ENCODE measurements around the gene THADA. TPM values are rescaled to one million over a fixed set of nuclear protein-coding genes. Genes with fewer than 3 reads are reported as not detected.
A peak's percentile ranks its signal among the peaks of the same experiment; 100 is the strongest.
"Not testable (repeated sequence)": the region's sequence is repeated elsewhere in the genome, so short reads cannot be mapped to it uniquely, and the experiment has no call there.

The THADA gene
- total and polyA plus RNA-seq, 2 donors = 11.8 to 20.6 TPM

GRCh38 chr2:43452318-43452731 lies 143.5 kb downstream of the THADA start:
- 97% methylated on average over 1 of the region's 1 CpG for WGBS

GRCh38 chr2:43450617-43451016 lies 145.2 kb downstream of the THADA start:
- DNase-seq (ENCODE audit: low read depth in 6 of 9, low spot score in 9 of 9) = no peak
- no peak overlapping the region for H3K4me3 ChIP-seq (ENCODE audit: low read length in 2 of 2)
- no peaks in the 10 kb centered on the region for H3K4me1 ChIP-seq (ENCODE audit: control insufficient read depth in 2 of 2, insufficient read depth in 2 of 2, low read length in 2 of 2)
- H3K27ac ChIP-seq (ENCODE audit: low read depth in 1 of 2, low read length in 1 of 2) = no peak overlapping the region
- no peaks in the 10 kb centered on the region for H3K27me3 ChIP-seq (ENCODE audit: control insufficient read depth in 2 of 2, insufficient read depth in 1 of 2, low read length in 1 of 2)
- H3K36me3 ChIP-seq (ENCODE audit: control insufficient read depth in 2 of 2, insufficient read depth in 2 of 2, low read length in 1 of 2) = peaks cover 4 to 7% of the 10 kb centered on the region in 2 donors
- H3K9me3 ChIP-seq (ENCODE audit: control insufficient read depth in 2 of 2, insufficient read depth in 1 of 2, low read length in 1 of 2) = no peaks in the 10 kb centered on the region
- WGBS = 100% methylated on average over 1 of the region's 1 CpG

More at GRCh38 chr2:43452318-43452731, 143.5 kb downstream of the THADA start:
- no peaks in the 10 kb centered on the region for H3K27me3 ChIP-seq (ENCODE audit: control insufficient read depth in 2 of 2, insufficient read depth in 1 of 2, low read length in 1 of 2)
- H3K27ac ChIP-seq (ENCODE audit: low read depth in 1 of 2, low read length in 1 of 2) = no peak overlapping the region
- H3K4me3 ChIP-seq (ENCODE audit: low read length in 2 of 2) = no peak overlapping the region
- H3K9me3 ChIP-seq (ENCODE audit: control insufficient read depth in 2 of 2, insufficient read depth in 1 of 2, low read length in 1 of 2) = no peaks in the 10 kb centered on the region
- H3K36me3 ChIP-seq (ENCODE audit: control insufficient read depth in 2 of 2, insufficient read depth in 2 of 2, low read length in 1 of 2) = no peaks in the 10 kb centered on the region
- H3K4me1 ChIP-seq (ENCODE audit: control insufficient read depth in 2 of 2, insufficient read depth in 2 of 2, low read length in 2 of 2) = no peaks in the 10 kb centered on the region
- DNase-seq (ENCODE audit: low read depth in 6 of 9, low spot score in 9 of 9) = no peak

GRCh38 chr2:43448822-43449110 lies 147.1 kb downstream of the THADA start:
- H3K9me3 ChIP-seq (ENCODE audit: control insufficient read depth in 2 of 2, insufficient read depth in 1 of 2, low read length in 1 of 2) = no peaks in the 10 kb centered on the region
- no peak overlapping the region for H3K27ac ChIP-seq (ENCODE audit: low read depth in 1 of 2, low read length in 1 of 2)
- no peak overlapping the region for H3K4me3 ChIP-seq (ENCODE audit: low read length in 2 of 2)
- H3K4me1 ChIP-seq (ENCODE audit: control insufficient read depth in 2 of 2, insufficient read depth in 2 of 2, low read length in 2 of 2) = peaks cover 0 to 7% of the 10 kb centered on the region in 2 donors
- peaks cover 7 to 8% of the 10 kb centered on the region in 2 donors for H3K36me3 ChIP-seq (ENCODE audit: control insufficient read depth in 2 of 2, insufficient read depth in 2 of 2, low read length in 1 of 2)
- DNase-seq (ENCODE audit: low read depth in 6 of 9, low spot score in 9 of 9) = no peak
- no peaks in the 10 kb centered on the region for H3K27me3 ChIP-seq (ENCODE audit: control insufficient read depth in 2 of 2, insufficient read depth in 1 of 2, low read length in 1 of 2)
- 96% methylated on average over 1 of the region's 1 CpG for WGBS

GRCh38 chr2:43448011-43448821 lies 147.6 kb downstream of the THADA start:
- Histone ChIP-seq H3K36me3 (ENCODE audit: control insufficient read depth in 2 of 2, insufficient read depth in 2 of 2, low read length in 1 of 2) (peaks cover 7 to 10% of the 10 kb centered on the region in 2 donors), H3K4me1 (ENCODE audit: control insufficient read depth in 2 of 2, insufficient read depth in 2 of 2, low read length in 2 of 2) (peaks cover 0 to 7% of the 10 kb centered on the region in 2 donors), H3K27ac (ENCODE audit: low read depth in 1 of 2, low read length in 1 of 2) (no peak overlapping the region), H3K27me3 (ENCODE audit: control insufficient read depth in 2 of 2, insufficient read depth in 1 of 2, low read length in 1 of 2) (no peaks in the 10 kb centered on the region), H3K4me3 (ENCODE audit: low read length in 2 of 2) (no peak overlapping the region), H3K9me3 (ENCODE audit: control insufficient read depth in 2 of 2, insufficient read depth in 1 of 2, low read length in 1 of 2) (no peaks in the 10 kb centered on the region)
- 96% methylated on average over 5 of the region's 5 CpGs for WGBS
- DNase-seq (ENCODE audit: low read depth in 6 of 9, low spot score in 9 of 9) = no peak

GRCh38 chr2:43446755-43447154 lies 149.1 kb downstream of the THADA start:
- not testable (repeated sequence) for H3K27me3 ChIP-seq (ENCODE audit: control insufficient read depth in 2 of 2, insufficient read depth in 1 of 2, low read length in 1 of 2); H3K36me3 ChIP-seq (ENCODE audit: control insufficient read depth in 2 of 2, insufficient read depth in 2 of 2, low read length in 1 of 2); H3K4me3 ChIP-seq (ENCODE audit: low read length in 2 of 2); DNase-seq (ENCODE audit: low read depth in 6 of 9, low spot score in 9 of 9); H3K27ac ChIP-seq (ENCODE audit: low read depth in 1 of 2, low read length in 1 of 2); H3K9me3 ChIP-seq (ENCODE audit: control insufficient read depth in 2 of 2, insufficient read depth in 1 of 2, low read length in 1 of 2); H3K4me1 ChIP-seq (ENCODE audit: control insufficient read depth in 2 of 2, insufficient read depth in 2 of 2, low read length in 2 of 2)
- WGBS = 98% methylated on average over 4 of the region's 4 CpGs

- H3K9me3 ChIP-seq (ENCODE audit: control insufficient read depth in 2 of 2, insufficient read depth in 1 of 2, low read length in 1 of 2) = no peaks in the 10 kb centered on the region
- H3K27me3 ChIP-seq (ENCODE audit: control insufficient read depth in 2 of 2, insufficient read depth in 1 of 2, low read length in 1 of 2) = no peaks in the 10 kb centered on the region
- peaks cover 0 to 7% of the 10 kb centered on the region in 2 donors for H3K4me1 ChIP-seq (ENCODE audit: control insufficient read depth in 2 of 2, insufficient read depth in 2 of 2, low read length in 2 of 2)
- peaks cover 7 to 10% of the 10 kb centered on the region in 2 donors for H3K36me3 ChIP-seq (ENCODE audit: control insufficient read depth in 2 of 2, insufficient read depth in 2 of 2, low read length in 1 of 2)
- no peak overlapping the region for H3K27ac ChIP-seq (ENCODE audit: low read depth in 1 of 2, low read length in 1 of 2)
- no peak overlapping the region for H3K4me3 ChIP-seq (ENCODE audit: low read length in 2 of 2)
- no peak for DNase-seq (ENCODE audit: low read depth in 6 of 9, low spot score in 9 of 9)
- 98% methylated on average over 2 of the region's 2 CpGs for WGBS
Measured at GRCh38 chr2:43445781-43446180, 150.1 kb downstream of the THADA start.

- no peaks in the 10 kb centered on the region for H3K9me3 ChIP-seq (ENCODE audit: control insufficient read depth in 2 of 2, insufficient read depth in 1 of 2, low read length in 1 of 2)
- H3K27ac ChIP-seq (ENCODE audit: low read depth in 1 of 2, low read length in 1 of 2) = no peak overlapping the region
- 53% methylated on average over 10 of the region's 10 CpGs for WGBS
- H3K27me3 ChIP-seq (ENCODE audit: control insufficient read depth in 2 of 2, insufficient read depth in 1 of 2, low read length in 1 of 2) = no peaks in the 10 kb centered on the region
- peak in 1 of 9 donors; percentile 31 for DNase-seq (ENCODE audit: low read depth in 6 of 9, low spot score in 9 of 9)
- no peak overlapping the region for H3K4me3 ChIP-seq (ENCODE audit: low read length in 2 of 2)
- peaks cover 7 to 10% of the 10 kb centered on the region in 2 donors for H3K36me3 ChIP-seq (ENCODE audit: control insufficient read depth in 2 of 2, insufficient read depth in 2 of 2, low read length in 1 of 2)
- peaks cover 0 to 7% of the 10 kb centered on the region in 2 donors for H3K4me1 ChIP-seq (ENCODE audit: control insufficient read depth in 2 of 2, insufficient read depth in 2 of 2, low read length in 2 of 2)
Measured at GRCh38 chr2:43444989-43445645, 150.7 kb downstream of the THADA start.

GRCh38 chr2:43443282-43443681 lies 152.6 kb downstream of the THADA start:
- WGBS = 96% methylated on average over 4 of the region's 4 CpGs
- H3K27ac ChIP-seq (ENCODE audit: low read depth in 1 of 2, low read length in 1 of 2) = no peak overlapping the region

GRCh38 chr2:43441195-43441594 lies 154.6 kb downstream of the THADA start:
- Histone ChIP-seq H3K27me3 (ENCODE audit: control insufficient read depth in 2 of 2, insufficient read depth in 1 of 2, low read length in 1 of 2) (no peaks in the 10 kb centered on the region), H3K27ac (ENCODE audit: low read depth in 1 of 2, low read length in 1 of 2) (no peak overlapping the region), H3K4me1 (ENCODE audit: control insufficient read depth in 2 of 2, insufficient read depth in 2 of 2, low read length in 2 of 2) (peaks cover 0 to 7% of the 10 kb centered on the region in 2 donors), H3K36me3 (ENCODE audit: control insufficient read depth in 2 of 2, insufficient read depth in 2 of 2, low read length in 1 of 2) (peaks cover 4 to 5% of the 10 kb centered on the region in 2 donors), H3K4me3 (ENCODE audit: low read length in 2 of 2) (no peak overlapping the region), H3K9me3 (ENCODE audit: control insufficient read depth in 2 of 2, insufficient read depth in 1 of 2, low read length in 1 of 2) (no peaks in the 10 kb centered on the region)
- 98% methylated on average over 1 of the region's 1 CpG for WGBS
- no peak for DNase-seq (ENCODE audit: low read depth in 6 of 9, low spot score in 9 of 9)

More at GRCh38 chr2:43443282-43443681, 152.6 kb downstream of the THADA start:
- Histone ChIP-seq H3K4me1 (ENCODE audit: control insufficient read depth in 2 of 2, insufficient read depth in 2 of 2, low read length in 2 of 2) (peaks cover 0 to 7% of the 10 kb centered on the region in 2 donors), H3K27me3 (ENCODE audit: control insufficient read depth in 2 of 2, insufficient read depth in 1 of 2, low read length in 1 of 2) (no peaks in the 10 kb centered on the region), H3K4me3 (ENCODE audit: low read length in 2 of 2) (no peak overlapping the region), H3K9me3 (ENCODE audit: control insufficient read depth in 2 of 2, insufficient read depth in 1 of 2, low read length in 1 of 2) (no peaks in the 10 kb centered on the region), H3K36me3 (ENCODE audit: control insufficient read depth in 2 of 2, insufficient read depth in 2 of 2, low read length in 1 of 2) (peaks cover 7 to 10% of the 10 kb centered on the region in 2 donors)
- no peak for DNase-seq (ENCODE audit: low read depth in 6 of 9, low spot score in 9 of 9)
